RWPE1 (cell line): Measurements from ENCODE around the gene KLF6.

Experiments
- CTCF ChIA-PET: fragments of 350-600 bp; sonication (Branson Sonifier 250); formaldehyde crosslinking; extraction: SDS; loops from one replicate; lab custom pipeline; 2021; lab: Yijun Ruan, JAX
- POLR2A ChIA-PET: fragments of 400-600 bp; formaldehyde crosslinking; extraction: SDS; loops from one replicate; lab custom pipeline; 2020; ENCODE audit warnings: antibody characterized with exemption; ENCODE audit not compliant: low non-redundant PET; lab: Yijun Ruan, JAX
- DNase-seq: peaks from one replicate; pipeline ENCODE4 v3.0.0; 2012; ENCODE audit warnings: low spot score
- H3K27ac ChIP-seq: fragments of 450-650 bp; 2 replicates; pipeline ENCODE4 v1.5.1; 2017
- TF ChIP-seq, protein P1 (sequence below): fragments of 450-650 bp; conservative IDR thresholded peaks from 2 replicates; pipeline ENCODE4 v1.5.1; 2017; ENCODE audit warnings: low read depth, mild to moderate bottlenecking

KLF6 gene

GRCh38 chr10:3829156-3830050 is 44.4 kb upstream of the KLF6 start:
- ChIA-PET POLR2A (interaction anchor here (0.6 to 0.7 kb wide), 2 partner anchors 620 to 1721 kb away, joined by 3 to 4 read pairs; no protein-coding TSS in a partner anchor), CTCF (interaction anchor here (0.6 kb wide), 1 partner anchor 102 kb away, joined by 3 read pairs; no protein-coding TSS in a partner anchor)
- DNase-seq, result no peak
- peak overlapping the region; percentile 74 for H3K27ac ChIP-seq
- TF ChIP-seq, protein P1, sequence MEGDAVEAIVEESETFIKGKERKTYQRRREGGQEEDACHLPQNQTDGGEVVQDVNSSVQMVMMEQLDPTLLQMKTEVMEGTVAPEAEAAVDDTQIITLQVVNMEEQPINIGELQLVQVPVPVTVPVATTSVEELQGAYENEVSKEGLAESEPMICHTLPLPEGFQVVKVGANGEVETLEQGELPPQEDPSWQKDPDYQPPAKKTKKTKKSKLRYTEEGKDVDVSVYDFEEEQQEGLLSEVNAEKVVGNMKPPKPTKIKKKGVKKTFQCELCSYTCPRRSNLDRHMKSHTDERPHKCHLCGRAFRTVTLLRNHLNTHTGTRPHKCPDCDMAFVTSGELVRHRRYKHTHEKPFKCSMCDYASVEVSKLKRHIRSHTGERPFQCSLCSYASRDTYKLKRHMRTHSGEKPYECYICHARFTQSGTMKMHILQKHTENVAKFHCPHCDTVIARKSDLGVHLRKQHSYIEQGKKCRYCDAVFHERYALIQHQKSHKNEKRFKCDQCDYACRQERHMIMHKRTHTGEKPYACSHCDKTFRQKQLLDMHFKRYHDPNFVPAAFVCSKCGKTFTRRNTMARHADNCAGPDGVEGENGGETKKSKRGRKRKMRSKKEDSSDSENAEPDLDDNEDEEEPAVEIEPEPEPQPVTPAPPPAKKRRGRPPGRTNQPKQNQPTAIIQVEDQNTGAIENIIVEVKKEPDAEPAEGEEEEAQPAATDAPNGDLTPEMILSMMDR, result no peak

GRCh38 chr10:3828404-3829155 is 43.6 kb upstream of the KLF6 start:
- H3K27ac ChIP-seq, result peak overlapping the region; percentile 93
- ChIA-PET POLR2A (interaction anchor here (0.6 to 0.7 kb wide), 2 partner anchors 619 to 1722 kb away, joined by 3 to 4 read pairs; no protein-coding TSS in a partner anchor), CTCF (interaction anchor here (0.6 kb wide), 1 partner anchor 438 kb away, joined by 3 read pairs; no protein-coding TSS in a partner anchor)
- TF ChIP-seq, protein P1, result no peak
- DNase-seq, result peak; percentile 38

- POLR2A ChIA-PET, result no interaction called here
Observed at GRCh38 chr10:3827768-3828403, 42.9 kb upstream of the KLF6 start.

DNA sequence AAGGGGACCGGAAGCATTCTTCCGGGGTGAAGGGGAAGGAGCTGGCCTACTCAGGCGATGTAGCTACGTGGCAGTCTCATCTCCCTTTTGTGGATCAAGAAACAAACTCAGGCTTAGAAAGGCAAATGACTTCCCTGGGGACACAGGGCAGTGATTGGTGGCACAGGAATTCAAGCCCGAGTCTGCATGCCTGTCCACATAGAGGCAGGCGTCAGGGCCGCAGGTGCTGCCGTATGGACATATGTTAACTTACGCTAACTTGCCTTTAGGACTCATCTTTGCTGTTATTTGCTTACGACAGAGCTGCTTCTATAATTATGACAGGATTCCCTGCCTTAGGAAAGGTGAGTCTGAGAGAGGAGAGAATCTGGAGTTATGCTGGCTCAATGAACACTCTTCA is 42.3 kb upstream of the KLF6 start:
- TF ChIP-seq, protein P1, result no peak
- DNase-seq, result no peak
- ChIA-PET POLR2A (no interaction called here), CTCF (no interaction called here)
- peak overlapping the region; percentile 93 for H3K27ac ChIP-seq

More at GRCh38 chr10:3827768-3828403, 42.9 kb upstream of the KLF6 start:
- peak overlapping the region; percentile 93 for H3K27ac ChIP-seq
- CTCF ChIA-PET, result no interaction called here
- no peak for DNase-seq
- TF ChIP-seq, protein P1, result no peak

- TF ChIP-seq, protein P1, result no peak
- ChIA-PET CTCF (no interaction called here), POLR2A (no interaction called here)
- peak overlapping the region; percentile 93 for H3K27ac ChIP-seq
- DNase-seq, result no peak
Observed at GRCh38 chr10:3825862-3826351, 40.9 kb upstream of the KLF6 start.

- CTCF ChIA-PET, result interaction anchor here (0.6 to 0.7 kb wide), 3 partner anchors 40 to 941 kb away, joined by 3 to 5 read pairs (median 4); no protein-coding TSS in a partner anchor
- TF ChIP-seq, protein P1, result no peak
- peak overlapping the region; percentile 93 for H3K27ac ChIP-seq
- DNase-seq, result peak; percentile 93
- POLR2A ChIA-PET, result no interaction called here
Observed at GRCh38 chr10:3825244-3825643, 40.2 kb upstream of the KLF6 start.
